Epithelial cell of esophagus (primary cell): ENCODE data around the gene FLVCR1.
A peak's percentile ranks its signal among the peaks of the same experiment; 100 is the strongest.
"Not testable (repeated sequence)": the region's sequence is repeated elsewhere in the genome, so short reads cannot be mapped to it uniquely, and the experiment has no call there.

Experiments used
- DNase-seq: peaks from one replicate; pipeline ENCODE4 v3.0.0; 2010; ENCODE audit warnings: low read depth
- H3K4me3 ChIP-seq: 2 replicates; pipeline ENCODE4 v1.5.1; 2011; ENCODE audit warnings: mild to moderate bottlenecking, low read length, control low read depth
- TF ChIP-seq, protein P1 (sequence below): IDR thresholded peaks from 2 replicates; pipeline ENCODE4 v1.5.1; 2011; ENCODE audit warnings: low read depth, mild to moderate bottlenecking, low read length, control low read depth, inconsistent platforms; ENCODE audit not compliant: insufficient read depth; ENCODE audit errors: missing control alignments

Gene FLVCR1

DNA sequence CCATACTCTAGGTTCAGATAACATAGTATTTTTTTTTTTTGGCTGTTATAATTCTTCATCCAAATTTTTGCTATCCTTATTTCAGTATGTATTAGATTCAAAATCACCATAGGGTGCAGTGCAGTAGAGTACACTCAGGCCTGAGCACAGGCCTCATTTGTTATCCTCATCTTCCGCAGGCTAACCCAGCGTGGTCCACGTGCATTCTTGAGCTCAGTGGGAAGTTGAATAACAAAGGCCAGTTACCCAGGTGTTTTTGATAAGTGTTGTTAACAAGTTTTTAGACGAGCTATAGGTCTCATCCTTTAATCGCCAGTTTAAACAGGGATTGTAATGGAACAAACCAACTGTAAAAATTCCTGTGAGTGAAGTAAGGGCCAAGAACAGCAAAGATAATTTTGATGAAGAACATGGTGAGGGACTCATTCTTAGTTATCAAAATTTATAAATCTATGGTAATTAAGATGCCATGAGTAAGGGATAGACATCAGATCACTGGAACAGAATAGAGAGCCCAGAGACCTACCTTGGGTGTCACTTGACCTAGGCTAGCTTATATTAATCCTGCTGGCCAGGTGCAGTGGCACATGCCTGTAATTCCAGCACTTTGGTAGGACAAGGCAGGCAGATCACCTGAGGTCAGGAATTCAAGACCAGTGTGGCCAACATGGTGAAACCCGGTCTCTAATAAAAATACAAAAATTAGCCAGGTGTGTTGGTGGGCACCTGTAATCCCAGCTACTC, 22.0 kb downstream of the FLVCR1 start:
- no peak for DNase-seq
- TF ChIP-seq, protein P1, sequence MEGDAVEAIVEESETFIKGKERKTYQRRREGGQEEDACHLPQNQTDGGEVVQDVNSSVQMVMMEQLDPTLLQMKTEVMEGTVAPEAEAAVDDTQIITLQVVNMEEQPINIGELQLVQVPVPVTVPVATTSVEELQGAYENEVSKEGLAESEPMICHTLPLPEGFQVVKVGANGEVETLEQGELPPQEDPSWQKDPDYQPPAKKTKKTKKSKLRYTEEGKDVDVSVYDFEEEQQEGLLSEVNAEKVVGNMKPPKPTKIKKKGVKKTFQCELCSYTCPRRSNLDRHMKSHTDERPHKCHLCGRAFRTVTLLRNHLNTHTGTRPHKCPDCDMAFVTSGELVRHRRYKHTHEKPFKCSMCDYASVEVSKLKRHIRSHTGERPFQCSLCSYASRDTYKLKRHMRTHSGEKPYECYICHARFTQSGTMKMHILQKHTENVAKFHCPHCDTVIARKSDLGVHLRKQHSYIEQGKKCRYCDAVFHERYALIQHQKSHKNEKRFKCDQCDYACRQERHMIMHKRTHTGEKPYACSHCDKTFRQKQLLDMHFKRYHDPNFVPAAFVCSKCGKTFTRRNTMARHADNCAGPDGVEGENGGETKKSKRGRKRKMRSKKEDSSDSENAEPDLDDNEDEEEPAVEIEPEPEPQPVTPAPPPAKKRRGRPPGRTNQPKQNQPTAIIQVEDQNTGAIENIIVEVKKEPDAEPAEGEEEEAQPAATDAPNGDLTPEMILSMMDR = no peak
- H3K4me3 ChIP-seq = no peak overlapping the region

DNA sequence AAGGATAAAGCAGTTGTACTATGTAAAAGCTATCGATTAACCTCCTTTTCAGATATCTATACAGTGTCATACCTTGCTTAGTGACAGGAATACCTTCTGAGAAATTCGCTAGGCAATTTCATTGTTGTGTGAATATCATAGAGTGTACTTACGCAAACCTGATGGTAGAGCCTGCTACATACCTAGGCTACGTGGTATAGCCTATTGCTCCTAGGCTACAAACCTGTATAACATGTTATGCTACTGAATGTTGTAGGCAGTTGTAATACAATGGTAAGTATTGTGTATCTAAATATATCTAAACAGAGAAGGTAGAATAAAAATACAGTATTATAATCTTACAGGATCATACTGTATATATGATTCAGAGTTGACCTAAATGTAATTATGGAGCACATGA, 26.5 kb downstream of the FLVCR1 start:
- H3K4me3 ChIP-seq = no peak overlapping the region
- peak; percentile 50 for DNase-seq
- TF ChIP-seq, protein P1 = no peak

DNA sequence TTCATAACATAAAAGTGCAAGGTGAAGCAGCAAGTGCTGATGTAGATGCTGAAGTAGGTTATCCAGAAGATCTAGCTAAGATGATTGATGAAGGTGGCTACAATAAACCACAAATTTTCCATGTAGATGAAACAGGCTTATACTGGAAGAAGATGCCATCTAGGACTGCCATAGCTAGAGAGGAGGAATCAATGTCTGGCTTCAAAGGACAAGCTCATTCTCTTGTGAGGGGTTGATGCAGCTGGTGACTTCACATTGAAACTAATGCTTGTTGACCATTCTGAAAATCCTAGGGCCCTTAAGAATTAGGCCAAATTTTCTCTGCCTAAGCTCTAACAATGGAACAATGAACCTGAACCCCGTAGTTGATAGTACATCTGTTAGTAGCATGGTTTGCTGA, 34.0 kb downstream of the FLVCR1 start:
- no peak for DNase-seq
- TF ChIP-seq, protein P1 = no peak

DNA sequence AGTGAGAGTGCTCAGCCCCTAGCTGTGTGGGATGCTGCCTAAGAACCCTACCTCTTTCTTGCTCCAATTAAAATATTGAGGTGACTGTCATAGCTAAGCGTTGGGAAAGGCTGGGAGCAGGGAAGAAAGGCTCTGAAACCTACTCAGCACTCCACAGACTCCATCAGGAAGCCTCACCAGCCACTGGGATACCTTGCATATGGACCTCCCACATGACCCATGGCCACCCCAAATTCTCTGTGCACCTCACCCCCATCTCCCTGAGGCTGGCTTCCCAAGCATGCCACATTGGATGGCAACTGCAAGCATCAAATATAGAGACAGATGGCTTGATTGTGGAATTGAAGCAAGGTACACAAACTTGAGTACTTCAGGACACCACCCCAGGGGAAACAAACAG, 41.8 kb downstream of the FLVCR1 start:
- TF ChIP-seq, protein P1 = no peak
- no peak for DNase-seq
- no peak overlapping the region for H3K4me3 ChIP-seq

More for the DNA sequence above, 34.0 kb downstream of the FLVCR1 start:
- no peak overlapping the region for H3K4me3 ChIP-seq

DNA sequence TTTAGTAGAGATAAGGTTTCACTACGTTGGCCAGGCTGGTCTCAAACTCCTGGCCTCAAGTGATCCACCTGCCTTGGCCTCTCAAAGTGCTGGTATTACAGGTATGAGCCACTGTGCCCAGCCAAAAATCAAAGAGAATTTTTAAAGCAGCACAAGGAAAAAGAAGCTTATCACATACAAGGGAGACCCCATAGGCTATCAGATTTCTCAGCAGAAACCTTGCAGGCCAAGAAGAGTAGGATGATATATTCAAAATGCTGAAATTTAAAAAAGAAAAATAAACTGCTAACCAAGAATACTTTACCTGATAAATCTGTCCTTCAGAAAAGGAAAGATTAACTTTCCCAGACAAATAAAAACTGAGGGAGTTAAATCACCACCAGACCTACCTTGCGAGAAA, 43.2 kb downstream of the FLVCR1 start:
- H3K4me3 ChIP-seq = no peak overlapping the region
- TF ChIP-seq, protein P1 = no peak
- DNase-seq = no peak

DNA sequence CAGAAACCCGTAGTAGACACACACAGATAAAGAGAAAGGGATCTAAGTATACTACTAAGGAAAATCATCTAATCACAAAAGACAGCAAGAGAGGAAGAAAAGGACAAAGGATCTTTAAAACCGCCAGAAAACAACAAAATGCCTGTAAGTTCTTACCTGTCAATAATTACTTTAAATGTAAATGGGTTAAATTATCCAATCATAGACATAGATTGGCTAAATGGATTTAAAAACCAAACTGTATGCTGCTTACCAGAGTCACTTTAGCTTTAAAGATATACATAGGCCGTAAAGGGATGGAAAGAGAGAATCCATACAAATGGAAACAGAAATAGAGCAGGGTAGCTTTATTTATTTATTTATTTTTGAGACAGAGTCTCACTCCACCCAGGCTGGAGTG, 44.0 kb downstream of the FLVCR1 start:
- TF ChIP-seq, protein P1 = no peak
- H3K4me3 ChIP-seq = no peak overlapping the region
- DNase-seq = no peak

DNA sequence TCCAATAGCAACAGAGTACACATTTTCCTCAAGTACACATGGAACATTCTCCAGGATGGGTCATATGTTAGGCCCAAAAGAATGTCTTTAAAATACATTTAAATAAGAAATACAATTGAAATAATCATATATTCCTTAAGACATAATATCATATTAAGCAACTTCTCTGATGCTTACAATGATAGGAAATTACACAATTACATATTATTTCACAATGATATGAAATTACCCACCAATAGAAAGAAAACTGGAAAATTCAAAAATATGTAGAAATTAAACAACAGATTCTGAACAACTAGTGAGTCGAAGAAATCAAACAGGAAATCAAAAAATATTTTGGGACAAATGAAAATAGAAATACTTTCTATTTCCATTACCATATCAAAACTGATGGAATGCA, 45.6 kb downstream of the FLVCR1 start:
- TF ChIP-seq, protein P1 = no peak
- H3K4me3 ChIP-seq = no peak overlapping the region
- no peak for DNase-seq

DNA sequence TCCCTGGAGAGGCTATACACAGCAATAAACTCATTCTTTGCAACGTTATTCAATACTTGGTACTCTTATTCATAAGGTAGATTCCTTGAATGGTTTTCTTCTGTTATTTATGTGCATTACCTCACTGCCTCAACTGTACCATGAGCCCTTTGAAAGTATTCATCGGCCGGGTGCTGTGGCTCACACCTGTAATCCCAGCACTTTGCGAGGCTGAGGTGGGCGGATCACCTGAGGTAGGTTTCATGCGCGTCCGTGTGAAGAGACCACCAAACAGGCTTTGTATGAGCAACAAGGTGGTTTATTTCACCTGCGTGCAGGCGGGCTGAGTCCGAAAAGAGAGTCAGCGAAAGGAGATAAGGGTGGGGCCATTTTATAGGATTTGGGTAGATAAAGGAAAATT, 50.0 kb downstream of the FLVCR1 start:
- H3K4me3 ChIP-seq, DNase-seq: not testable (repeated sequence)
